ENCODE results near the gene SLC2A4.
"Not testable (repeated sequence)": the region's sequence is repeated elsewhere in the genome, so short reads cannot be mapped to it uniquely, and the experiment has no call there.

Gene SLC2A4

GRCh38 chr17:7327056-7327455 is 45.5 kb downstream of the SLC2A4 start:
- no peak for DNase-seq

GRCh38 chr17:7327501-7327900 is 46.0 kb downstream of the SLC2A4 start:
- no peak for DNase-seq

GRCh38 chr17:7328009-7328408 is 46.5 kb downstream of the SLC2A4 start:
- DNase-seq = no peak

GRCh38 chr17:7328840-7329373 is 47.4 kb downstream of the SLC2A4 start, which contains the start of gene NEURL4:
Gene NEURL4 (minus strand): TSS chr17:7329335. CDS start chr17:7329312, 23 bp downstream.
- no peak for DNase-seq

- DNase-seq = peak; percentile 92
Measured at GRCh38 chr17:7329374-7329996, 48.0 kb downstream of the SLC2A4 start.

GRCh38 chr17:7329997-7330637 is 48.6 kb downstream of the SLC2A4 start:
- DNase-seq = peak; percentile 68

GRCh38 chr17:7330638-7331015 is 49.1 kb downstream of the SLC2A4 start:
- no peak for DNase-seq

- DNase-seq = no peak
Measured at GRCh38 chr17:7332111-7332510, 50.6 kb downstream of the SLC2A4 start.

- DNase-seq = not testable (repeated sequence)
Measured at GRCh38 chr17:7332600-7333069, 51.1 kb downstream of the SLC2A4 start.

GRCh38 chr17:7334938-7335538 is 53.5 kb downstream of the SLC2A4 start:
- DNase-seq = no peak

- not testable (repeated sequence) for DNase-seq
Measured at GRCh38 chr17:7335765-7336164, 54.2 kb downstream of the SLC2A4 start.

- peak; percentile 89 for DNase-seq
Measured at GRCh38 chr17:7336240-7337175, 55.0 kb downstream of the SLC2A4 start, which contains the start of gene ACAP1. Gene ACAP1 (plus strand): TSS chr17:7336529. CDS start chr17:7336735, 206 bp downstream.

- DNase-seq = not testable (repeated sequence)
Measured at GRCh38 chr17:7337600-7337999, 56.1 kb downstream of the SLC2A4 start.

Data from activated effector memory CD4-positive, alpha-beta T cell treated with Interleukin-2 at 50 U/mL for 16 hours (primary cell).